HG02981 (cell line): ENCODE measurements around the gene AGBL3.

Experiments used
- ATAC-seq: cut with Tn5 transposase; IDR thresholded peaks from one replicate; pipeline ENCODE4 v1.9.1; 2021; ENCODE audit warnings: mild to moderate bottlenecking, moderate library complexity; ENCODE audit not compliant: unreplicated experiment

The AGBL3 gene

GRCh38 chr7:135181929-135182678 lies 195.8 kb downstream of the AGBL3 start:
- no peak for ATAC-seq

GRCh38 chr7:135183478-135183877 lies 197.2 kb downstream of the AGBL3 start:
- ATAC-seq = no peak

GRCh38 chr7:135184254-135184841 lies 198.0 kb downstream of the AGBL3 start:
- no peak for ATAC-seq
